Small intestine (tissue), 7 donors: Measurements from ENCODE around the gene RIPOR3. TPM values are rescaled to one million over a fixed set of nuclear protein-coding genes. Genes with fewer than 3 reads are reported as not detected.

Experiments
- DNase-seq, 2 donors: peaks; one replicate each; pipeline versions ENCODE4 v3.0.0 to v3.0.0-alpha.2; 2013
- FAIRE-seq: peaks from 2 replicates; lab custom pipeline; 2012; peaks lifted over from hg19 to GRCh38; lab: Jason Lieb, UNC
- H3K27ac ChIP-seq, 3 donors: one replicate each; pipeline ENCODE4 v1.5.1; 2013; ENCODE audit warnings: low read length in 2 of 3, mild to moderate bottlenecking in 2 of 3, control low read depth in 1 of 3, inconsistent platforms in 1 of 3, low read depth in 1 of 3, moderate library complexity in 1 of 3
- H3K27me3 ChIP-seq, 3 donors: one replicate each; pipeline ENCODE4 v1.6.1; 2013; ENCODE audit warnings: low read length in 3 of 3, inconsistent platforms in 1 of 3; ENCODE audit not compliant: control insufficient read depth in 3 of 3, insufficient read depth in 3 of 3
- H3K36me3 ChIP-seq, 3 donors: one replicate each; pipeline ENCODE4 v1.6.1; 2013; ENCODE audit warnings: low read length in 3 of 3, inconsistent platforms in 1 of 3, low read depth in 1 of 3, mild to moderate bottlenecking in 1 of 3, moderate library complexity in 1 of 3; ENCODE audit not compliant: control insufficient read depth in 3 of 3, insufficient read depth in 2 of 3
- H3K4me1 ChIP-seq, 3 donors: one replicate each; pipeline ENCODE4 v1.6.1; 2013; ENCODE audit warnings: low read length in 2 of 3, inconsistent platforms in 1 of 3, low read depth in 1 of 3, mild to moderate bottlenecking in 1 of 3, moderate library complexity in 1 of 3; ENCODE audit not compliant: control insufficient read depth in 3 of 3, insufficient read depth in 2 of 3
- H3K4me3 ChIP-seq, 3 donors: one replicate each; pipeline ENCODE4 v1.5.1; 2013; ENCODE audit warnings: low read length in 3 of 3, control low read depth in 1 of 3, inconsistent platforms in 1 of 3, low read depth in 1 of 3, mild to moderate bottlenecking in 1 of 3, moderate library complexity in 1 of 3
- H3K9me3 ChIP-seq, 2 donors: one replicate each; pipeline ENCODE4 v1.6.1; 2013; ENCODE audit warnings: low read depth in 1 of 2, low read length in 1 of 2; ENCODE audit not compliant: control insufficient read depth in 2 of 2, insufficient read depth in 1 of 2
- WGBS, 3 donors: extraction: QIAGEN DNeasy Blood & Tissue Kit; methylation state at CpG; one replicate each; pipeline ENCODE4 v1.1.7; 2013; 5-methylcytosine and 5-hydroxymethylcytosine counted together
- polyA plus RNA-seq, 4 donors: library from polyadenylated mRNA; stranded (reverse) in 3 of 4; unstranded in 1 of 4; fragments of 200-250 nt in 3 of 4; fragments of 120-200 nt in 1 of 4; gene quantifications; one replicate each; pipeline versions ENCODE4 v1.2.1 to v1.2.3, GENCODE V29; 2013
- donor health status: healthy with polysubstance abuse.
- donor health status: control.
- donor health status: control.
- donor health status: Bipolar disorder and iron deficiency.
- donor health status: healthy.

The RIPOR3 gene
- polyA plus RNA-seq, 4 donors: 0.22 to 10.9 (median 3.2) TPM

DNA sequence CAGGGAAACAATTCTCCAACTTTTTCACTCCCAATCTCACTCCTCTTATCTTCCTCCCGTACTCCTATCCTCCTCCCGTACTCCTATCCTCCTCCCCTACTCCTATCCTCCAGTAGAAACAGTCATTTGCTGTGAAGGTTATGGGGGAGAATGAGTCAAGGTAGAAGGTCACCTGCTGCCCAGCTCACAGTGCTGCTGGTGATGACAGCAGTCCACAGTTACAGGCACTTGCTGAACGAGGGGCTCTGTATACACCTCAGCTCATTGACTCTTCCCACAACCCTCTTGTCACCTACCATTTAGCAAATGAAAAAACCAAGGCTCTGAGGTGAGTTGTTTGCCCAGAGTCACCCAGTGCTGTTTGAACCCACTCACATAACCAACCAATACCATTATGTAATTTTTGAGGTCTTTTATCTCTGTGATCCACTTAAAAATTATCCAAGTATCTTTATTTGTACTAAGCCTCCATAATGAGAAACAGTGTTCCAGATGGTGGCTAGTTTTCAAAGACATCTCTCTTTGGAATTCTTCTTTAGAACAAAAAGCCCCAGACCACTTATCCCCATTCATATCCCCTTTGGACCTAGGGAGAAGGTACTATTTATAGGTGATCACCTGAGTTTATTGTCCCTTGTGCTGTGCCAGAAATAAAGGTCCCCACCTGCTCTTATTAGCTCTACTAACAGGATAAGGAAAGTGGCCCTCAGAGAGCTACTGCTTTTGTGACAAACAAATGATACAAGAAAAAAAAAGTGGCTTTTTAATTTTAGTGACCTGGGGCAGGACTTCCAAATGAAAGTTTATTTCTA, 128.0 kb downstream of the RIPOR3 start:
- H3K36me3 ChIP-seq: peaks cover 0 to 43% (median 11%) of the 10 kb centered on the region in 3 donors
- no peaks in the 10 kb centered on the region for H3K4me1 ChIP-seq
- no peak overlapping the region for H3K27ac ChIP-seq
- FAIRE-seq (no peak), DNase-seq (no peak)
- no peaks in the 10 kb centered on the region for H3K9me3 ChIP-seq
- 88 to 92% (median 90%) methylated on average over 3 of the region's 3 CpGs for WGBS, 3 donors
- H3K27me3 ChIP-seq: no peaks in the 10 kb centered on the region
- H3K4me3 ChIP-seq: no peak overlapping the region

DNA sequence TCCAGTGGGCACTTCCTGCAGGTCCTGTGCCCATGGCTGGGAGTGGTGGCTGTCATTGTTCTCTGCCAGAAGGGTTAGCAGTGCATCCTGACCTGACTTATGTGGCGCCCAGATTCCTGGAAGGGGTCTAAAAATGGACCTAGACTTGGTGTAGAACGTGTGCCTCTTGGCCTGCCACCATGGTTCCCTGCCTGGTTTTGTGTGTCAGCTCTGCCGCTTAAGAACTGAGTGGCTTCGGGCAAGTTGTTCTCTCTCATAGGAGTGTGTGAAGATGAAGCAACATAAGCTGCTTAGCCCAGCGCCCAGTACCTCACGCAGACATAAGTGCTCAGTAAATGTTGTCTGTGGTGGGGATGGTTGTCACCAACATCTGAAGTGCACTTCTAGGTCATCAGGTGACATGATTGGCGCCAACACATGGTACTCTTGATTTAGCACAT, 129.1 kb downstream of the RIPOR3 start:
- no peak for FAIRE-seq
- 94 to 96% (median 95%) methylated on average over 7 of the region's 7 CpGs for WGBS, 3 donors
- H3K4me1 ChIP-seq: no peaks in the 10 kb centered on the region

DNA sequence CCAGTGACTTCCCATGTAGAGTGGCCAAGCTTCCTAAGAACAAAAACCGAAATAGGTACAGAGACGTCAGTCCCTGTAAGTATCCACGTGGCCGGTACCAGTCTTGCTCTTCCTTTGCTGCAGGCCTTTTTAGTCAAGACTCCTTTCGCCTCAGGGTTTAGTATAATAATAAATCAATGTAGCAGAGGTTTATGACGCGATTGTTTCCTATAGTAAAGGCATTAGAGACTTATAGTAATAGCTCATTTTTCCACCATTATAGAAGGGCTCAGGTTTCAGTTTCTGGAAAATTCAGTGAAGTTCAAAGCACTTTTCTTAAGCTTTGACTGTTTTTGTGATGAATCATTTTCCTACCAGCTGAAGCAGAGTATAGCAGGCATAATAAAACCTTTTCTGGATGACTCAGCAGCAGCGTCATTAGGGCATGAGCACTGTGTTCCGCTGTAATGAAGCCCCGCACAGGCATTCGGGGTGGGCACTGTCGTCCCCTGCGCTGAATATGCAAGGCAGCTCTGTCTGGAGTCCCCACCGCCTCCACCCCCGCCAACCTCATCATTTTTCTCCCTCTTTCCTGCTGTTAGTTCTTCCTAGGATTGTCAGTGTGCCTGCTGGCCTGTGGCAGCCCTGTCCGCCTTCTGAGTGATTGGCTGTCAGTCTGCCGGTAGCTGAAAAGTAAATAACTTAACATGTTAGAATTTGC, 129.8 kb downstream of the RIPOR3 start:
- Histone ChIP-seq H3K27ac (peak overlapping the region in 1 of 3 donors; percentile 8), H3K27me3 (no peaks in the 10 kb centered on the region), H3K36me3 (peaks cover 0 to 33% (median 8%) of the 10 kb centered on the region in 3 donors), H3K9me3 (no peaks in the 10 kb centered on the region), H3K4me1 (no peaks in the 10 kb centered on the region), H3K4me3 (no peak overlapping the region)
- no peak for FAIRE-seq
- WGBS, 3 donors: 73 to 85% (median 78%) methylated on average over 17 of the region's 17 CpGs
- DNase-seq: no peak

More for the DNA sequence above, 129.1 kb downstream of the RIPOR3 start:
- Histone ChIP-seq H3K36me3 (peaks cover 0 to 37% (median 8%) of the 10 kb centered on the region in 3 donors), H3K27ac (no peak overlapping the region), H3K27me3 (no peaks in the 10 kb centered on the region), H3K4me3 (no peak overlapping the region), H3K9me3 (no peaks in the 10 kb centered on the region)
- DNase-seq: no peak

DNA sequence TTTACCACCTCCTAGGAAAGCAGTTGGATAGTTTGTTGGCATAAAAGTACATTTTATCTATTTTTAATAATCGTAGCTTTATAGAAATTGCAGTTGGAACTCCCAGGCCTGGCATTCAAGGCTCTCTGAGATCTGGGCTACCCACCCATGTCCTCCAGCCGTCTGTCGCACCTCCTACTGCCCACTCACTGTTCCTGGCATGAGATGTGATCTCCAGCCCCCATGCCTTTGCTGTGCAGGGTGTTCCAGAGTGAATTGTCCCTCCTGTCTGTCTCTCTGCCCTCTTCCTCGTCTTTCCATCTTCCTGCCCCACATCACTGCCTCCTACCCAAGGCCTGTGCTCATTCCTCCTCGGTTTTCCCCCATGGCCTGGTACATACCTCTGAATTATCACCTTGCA, 130.5 kb downstream of the RIPOR3 start:
- H3K4me3 ChIP-seq: no peak overlapping the region
- H3K36me3 ChIP-seq: peaks cover 0 to 27% (median 8%) of the 10 kb centered on the region in 3 donors
- H3K4me1 ChIP-seq: no peaks in the 10 kb centered on the region
- no peak overlapping the region for H3K27ac ChIP-seq
- DNase-seq (no peak), FAIRE-seq (no peak)
- H3K9me3 ChIP-seq: no peaks in the 10 kb centered on the region
- 79 to 89% (median 88%) methylated on average over 5 of the region's 5 CpGs for WGBS, 3 donors
- no peaks in the 10 kb centered on the region for H3K27me3 ChIP-seq

DNA sequence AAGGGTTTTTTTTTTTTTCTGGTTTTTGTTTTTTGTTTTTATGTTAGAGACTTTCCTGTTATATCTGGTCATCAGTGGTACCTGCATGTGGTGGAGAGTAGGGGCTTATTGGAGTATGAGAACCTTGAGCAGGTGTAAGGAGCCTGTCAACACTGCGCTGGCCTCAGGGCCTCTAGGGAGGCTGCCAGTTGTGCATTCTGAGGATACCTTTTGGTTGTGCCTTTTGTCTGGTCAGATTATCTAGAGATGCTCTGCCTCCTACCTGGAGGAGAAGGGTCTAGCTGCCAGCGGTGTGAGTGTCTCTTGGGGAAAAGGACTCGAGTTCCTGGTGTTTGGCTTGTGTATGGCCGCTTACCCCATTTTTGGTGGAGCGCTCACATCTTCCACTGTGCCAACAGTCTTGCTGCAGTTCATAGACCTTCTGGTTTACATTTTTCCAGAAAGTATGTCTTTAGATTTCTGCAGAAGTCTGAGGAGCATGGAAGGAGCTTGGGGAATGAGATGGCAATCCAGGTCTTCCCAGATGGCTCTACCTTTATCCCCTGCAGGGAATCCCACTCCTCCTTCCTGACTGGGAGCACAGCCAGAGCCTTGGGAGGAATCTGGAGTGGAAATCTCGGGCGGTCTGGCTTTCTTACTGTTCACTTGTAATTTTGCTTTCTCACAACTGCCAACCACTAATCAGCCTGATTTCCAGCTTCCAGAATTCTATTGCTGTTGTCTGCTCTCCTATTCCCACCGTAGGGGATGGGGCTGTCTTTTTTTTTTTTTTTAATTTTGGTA, 131.3 kb downstream of the RIPOR3 start:
- Histone ChIP-seq H3K27ac (no peak overlapping the region), H3K27me3 (no peaks in the 10 kb centered on the region), H3K9me3 (no peaks in the 10 kb centered on the region), H3K4me1 (no peaks in the 10 kb centered on the region), H3K36me3 (peaks cover 0 to 25% (median 5%) of the 10 kb centered on the region in 3 donors), H3K4me3 (no peak overlapping the region)
- 85 to 95% (median 93%) methylated on average over 8 of the region's 8 CpGs for WGBS, 3 donors
- no peak for DNase-seq
- FAIRE-seq: no peak

DNA sequence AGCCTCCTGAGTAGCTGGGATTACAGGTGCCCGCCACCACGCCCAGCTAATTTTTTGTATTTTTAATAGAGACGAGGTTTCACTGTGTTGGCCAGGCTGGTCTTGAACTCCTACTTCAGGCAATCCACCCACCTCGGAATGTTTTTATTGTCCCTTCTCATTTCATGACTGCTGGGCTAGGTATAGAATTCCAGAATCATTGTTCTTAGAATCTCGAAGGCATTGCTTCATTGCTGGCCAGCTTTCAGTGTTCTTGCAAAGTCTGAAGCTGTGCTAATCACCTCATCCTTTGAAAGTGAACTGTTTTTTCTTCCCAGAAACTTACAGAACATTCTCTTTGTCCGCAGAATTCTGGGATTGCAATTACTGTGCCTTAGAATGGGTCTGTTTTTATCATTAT, 132.2 kb downstream of the RIPOR3 start:
- Histone ChIP-seq H3K9me3 (no peaks in the 10 kb centered on the region), H3K27ac (no peak overlapping the region), H3K4me1 (no peaks in the 10 kb centered on the region), H3K36me3 (peaks cover 0 to 26% (median 5%) of the 10 kb centered on the region in 3 donors), H3K4me3 (no peak overlapping the region), H3K27me3 (no peaks in the 10 kb centered on the region)
- DNase-seq (no peak), FAIRE-seq (no peak)
- WGBS, 3 donors: 92 to 96% (median 94%) methylated on average over 6 of the region's 6 CpGs

DNA sequence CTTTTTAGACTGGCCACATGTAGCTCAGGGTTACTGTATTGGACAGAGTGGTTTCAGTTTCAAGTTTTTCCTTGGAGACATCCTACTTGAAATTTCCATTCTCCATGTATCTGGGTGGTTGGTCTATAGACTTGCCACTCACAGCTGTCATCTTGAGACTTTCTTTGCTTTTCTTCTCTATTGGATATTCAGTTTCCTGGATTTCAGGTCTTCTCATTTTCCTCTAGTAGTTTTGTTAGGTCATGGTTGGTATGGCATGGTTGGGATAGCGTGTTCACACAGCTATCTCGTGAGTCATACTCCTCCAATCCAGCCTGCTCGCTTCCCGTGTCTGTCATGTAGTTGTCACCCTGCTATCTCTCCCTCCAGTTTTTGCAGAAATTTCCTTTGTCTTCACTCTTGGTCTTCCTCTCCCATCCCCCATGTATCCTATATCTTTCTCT, 132.8 kb downstream of the RIPOR3 start:
- WGBS, 3 donors: 81 to 86% (median 85%) methylated on average over 4 of the region's 4 CpGs
- H3K27ac ChIP-seq: no peak overlapping the region
- no peaks in the 10 kb centered on the region for H3K9me3 ChIP-seq
- FAIRE-seq (no peak), DNase-seq (no peak)
- no peaks in the 10 kb centered on the region for H3K27me3 ChIP-seq
- no peaks in the 10 kb centered on the region for H3K4me1 ChIP-seq
- H3K4me3 ChIP-seq: no peak overlapping the region
- H3K36me3 ChIP-seq: peaks cover 0 to 28% (median 6%) of the 10 kb centered on the region in 3 donors

DNA sequence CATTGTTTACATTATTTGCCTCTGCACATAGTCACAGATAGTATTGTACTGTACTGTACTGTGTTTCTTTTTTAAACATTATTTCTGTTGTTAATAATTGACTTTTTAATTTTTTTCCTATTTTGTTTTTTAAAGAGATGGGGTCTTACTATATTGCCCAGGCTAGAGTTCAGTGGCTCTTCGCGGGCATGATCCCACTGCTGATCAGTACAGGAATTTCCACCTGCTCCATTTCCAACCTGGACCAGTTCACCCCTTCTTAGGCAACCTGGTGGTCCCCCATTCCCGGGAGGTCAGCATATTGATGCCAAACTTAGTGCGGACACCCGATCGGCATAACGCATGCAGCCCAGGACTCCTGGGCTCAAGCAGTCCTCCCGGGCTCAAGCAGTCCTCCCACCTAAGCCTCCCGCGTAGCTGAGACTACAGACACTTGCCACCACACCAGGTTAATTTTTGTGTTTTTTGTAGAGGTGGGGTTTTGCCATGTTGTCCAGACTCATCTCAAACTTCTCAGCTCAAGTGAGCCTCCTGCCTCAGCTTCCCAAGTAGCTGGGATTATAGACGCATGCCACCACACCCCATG, 133.7 kb downstream of the RIPOR3 start:
- no peaks in the 10 kb centered on the region for H3K27me3 ChIP-seq
- no peaks in the 10 kb centered on the region for H3K4me1 ChIP-seq
- no peak for FAIRE-seq
- H3K4me3 ChIP-seq: no peak overlapping the region
- DNase-seq: no peak
- no peak overlapping the region for H3K27ac ChIP-seq
- 96% methylated on average over 11 of the region's 11 CpGs for WGBS, 3 donors
- H3K9me3 ChIP-seq: no peaks in the 10 kb centered on the region
- H3K36me3 ChIP-seq: peaks cover 0 to 23% (median 6%) of the 10 kb centered on the region in 3 donors
